Measurements from ENCODE around the gene ZFX. TPM values are rescaled to one million over a fixed set of nuclear protein-coding genes. Genes with fewer than 3 reads are reported as not detected.

The ZFX gene
- total RNA-seq (2014; rRNA removed; shearing (Covaris generic)): 24.4 and 28.5 TPM in 2 replicates

DNA sequence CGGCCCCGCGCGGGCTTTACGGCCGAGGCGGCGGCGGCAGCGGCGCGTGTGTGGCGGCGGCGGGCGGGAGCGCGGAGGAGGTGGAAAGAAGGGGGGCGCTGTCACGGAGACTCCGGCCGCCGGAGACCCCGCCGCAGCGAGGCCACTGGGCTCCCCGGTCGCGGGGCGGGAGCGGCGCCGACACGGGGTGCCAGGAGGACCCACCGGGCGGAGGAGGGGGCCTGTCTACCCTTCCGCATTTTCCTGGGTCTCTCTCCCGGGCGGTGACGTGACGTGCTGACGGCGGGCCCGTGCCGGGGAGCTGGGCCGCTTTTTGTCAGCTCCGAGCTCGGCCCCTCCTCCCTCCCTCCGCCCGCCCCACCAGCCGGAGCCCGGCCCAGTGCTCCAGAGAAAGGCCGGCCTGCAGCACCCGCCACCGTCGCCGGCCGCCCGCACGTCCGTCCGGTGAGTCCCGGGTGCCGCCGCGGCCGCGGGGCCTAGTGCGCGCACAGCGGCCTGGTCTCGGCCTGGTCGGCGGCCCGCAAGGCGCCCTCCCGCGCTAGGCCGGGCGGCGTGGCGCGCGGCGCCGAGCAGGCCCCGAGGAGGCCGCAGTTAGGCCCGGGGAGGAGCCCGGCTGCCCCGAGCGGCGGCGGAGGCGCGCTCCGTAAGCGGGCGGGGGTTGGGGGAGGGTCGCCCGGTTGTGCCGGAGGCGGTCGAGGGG, at the start of gene ZFX:
TSS of gene ZFX (plus strand) at position 379 of the 700 bp plus-strand sequence. CDS start 23,014 bp downstream, outside the sequence.

Small RNAs within 50 kb of the gene (small RNA-seq; reads per million reads assigned to genes)
- gene RF00263: 0.84 reads per million, percentile 49 among the genes with 10 or more reads in this experiment

Other genes starting within 250 kb of the ZFX start
- 25.0 and 33.6 TPM in 2 replicates for gene APOO, start 241.8 kb upstream of the ZFX start, total RNA-seq (2014; rRNA removed; shearing (Covaris generic))
- gene CXorf58, start 241.7 kb upstream of the ZFX start, total RNA-seq (2014; rRNA removed; shearing (Covaris generic)): not detected in 2 replicates
- 14.1 and 16.2 TPM in 2 replicates for gene KLHL15, start 122.5 kb upstream of the ZFX start, total RNA-seq (2014; rRNA removed; shearing (Covaris generic))
- gene EIF2S3, start 94.8 kb upstream of the ZFX start, total RNA-seq (2014; rRNA removed; shearing (Covaris generic)): 284 and 298 TPM in 2 replicates
- not detected in 2 replicates for gene SUPT20HL2, start 164.3 kb downstream of the ZFX start, total RNA-seq (2014; rRNA removed; shearing (Covaris generic))
- not detected in 2 replicates for gene SUPT20HL1, start 210.9 kb downstream of the ZFX start, total RNA-seq (2014; rRNA removed; shearing (Covaris generic))

Measured in A375 (cell line).